KOPT-K1 (cell line): ENCODE results near the gene TMEM269.
"Not testable (repeated sequence)": the region's sequence is repeated elsewhere in the genome, so short reads cannot be mapped to it uniquely, and the experiment has no call there.

Source experiments
- H3K27ac ChIP-seq: fragments of 200-600 bp; sonication (generic); 2 replicates; pipeline ENCODE4 v1.5.1; 2016; ENCODE audit warnings: antibody characterized with exemption, mild to moderate bottlenecking, low read depth, low read length; ENCODE audit not compliant: poor library complexity, severe bottlenecking
- H3K36me3 ChIP-seq: fragments of 200-600 bp; sonication (generic); 2 replicates; pipeline ENCODE4 v1.5.1; 2017; ENCODE audit warnings: antibody characterized with exemption, mild to moderate bottlenecking, low read length, moderate library complexity; ENCODE audit not compliant: insufficient read depth
- H3K9me3 ChIP-seq: fragments of 200-600 bp; sonication (generic); 2 replicates; pipeline ENCODE4 v1.5.1; 2017; ENCODE audit warnings: antibody characterized with exemption, low read length, mild to moderate bottlenecking; ENCODE audit not compliant: insufficient read depth, poor library complexity, severe bottlenecking

The TMEM269 gene

GRCh38 chr1:42743317-42744147, 41.3 kb upstream of the TMEM269 start:
- H3K36me3 ChIP-seq: peaks cover 34% of the 10 kb centered on the region; the same call in 1 of the 2 replicates
- H3K9me3 ChIP-seq: no peaks in the 10 kb centered on the region
- no peak overlapping the region for H3K27ac ChIP-seq

GRCh38 chr1:42744148-42744413, 40.7 kb upstream of the TMEM269 start:
- Histone ChIP-seq H3K27ac (no peak overlapping the region), H3K36me3 (peaks cover 39% of the 10 kb centered on the region; the same call in 1 of the 2 replicates), H3K9me3 (no peaks in the 10 kb centered on the region)

- no peak overlapping the region for H3K27ac ChIP-seq
- no peaks in the 10 kb centered on the region for H3K9me3 ChIP-seq
- H3K36me3 ChIP-seq: peaks cover 52% of the 10 kb centered on the region
These were observed 38.9 kb upstream of the TMEM269 start for GRCh38 chr1:42745851-42746250.

- H3K9me3 ChIP-seq: peaks cover 1% of the 10 kb centered on the region
- no peak overlapping the region for H3K27ac ChIP-seq
- peaks cover 53% of the 10 kb centered on the region for H3K36me3 ChIP-seq
These were observed 38.2 kb upstream of the TMEM269 start for GRCh38 chr1:42746436-42747105.

- H3K9me3 ChIP-seq: peaks cover 7% of the 10 kb centered on the region
- peaks cover 59% of the 10 kb centered on the region for H3K36me3 ChIP-seq
- H3K27ac ChIP-seq: no peak overlapping the region
These were observed 37.7 kb upstream of the TMEM269 start for GRCh38 chr1:42747125-42747524.

- Histone ChIP-seq H3K27ac (no peak overlapping the region), H3K9me3 (peaks cover 9% of the 10 kb centered on the region), H3K36me3 (peaks cover 68% of the 10 kb centered on the region)
These were observed 36.8 kb upstream of the TMEM269 start for GRCh38 chr1:42748021-42748420.

- Histone ChIP-seq H3K9me3 (peaks cover 9% of the 10 kb centered on the region), H3K36me3 (peaks cover 75% of the 10 kb centered on the region), H3K27ac (no peak overlapping the region)
These were observed 36.1 kb upstream of the TMEM269 start for GRCh38 chr1:42748461-42749410.

- Histone ChIP-seq H3K9me3 (peaks cover 9% of the 10 kb centered on the region), H3K36me3 (peaks cover 88% of the 10 kb centered on the region), H3K27ac (no peak overlapping the region)
These were observed 34.8 kb upstream of the TMEM269 start for GRCh38 chr1:42750041-42750440.

- not testable (repeated sequence) for H3K9me3 ChIP-seq, H3K27ac ChIP-seq
- H3K36me3 ChIP-seq: peaks cover 89% of the 10 kb centered on the region
These were observed 33.2 kb upstream of the TMEM269 start for GRCh38 chr1:42751511-42752070.

- H3K36me3 ChIP-seq: peaks cover 89% of the 10 kb centered on the region
- no peak overlapping the region for H3K27ac ChIP-seq
- peaks cover 9% of the 10 kb centered on the region for H3K9me3 ChIP-seq
These were observed 32.5 kb upstream of the TMEM269 start for GRCh38 chr1:42752284-42752683.

- H3K36me3 ChIP-seq: peaks cover 89% of the 10 kb centered on the region
- H3K27ac ChIP-seq: no peak overlapping the region
- peaks cover 9% of the 10 kb centered on the region for H3K9me3 ChIP-seq
These were observed 31.7 kb upstream of the TMEM269 start for GRCh38 chr1:42753070-42753469.

GRCh38 chr1:42756956-42757891, 27.6 kb upstream of the TMEM269 start:
- H3K9me3 ChIP-seq: peaks cover under 1% of the 10 kb centered on the region
- peaks cover 96% of the 10 kb centered on the region for H3K36me3 ChIP-seq
- no peak overlapping the region for H3K27ac ChIP-seq

GRCh38 chr1:42757892-42758275, 26.9 kb upstream of the TMEM269 start:
- Histone ChIP-seq H3K36me3 (peaks cover 95% of the 10 kb centered on the region), H3K27ac (no peak overlapping the region), H3K9me3 (no peaks in the 10 kb centered on the region)

GRCh38 chr1:42758641-42759040, 26.1 kb upstream of the TMEM269 start:
- Histone ChIP-seq H3K9me3 (no peaks in the 10 kb centered on the region), H3K27ac (no peak overlapping the region), H3K36me3 (peaks cover 87% of the 10 kb centered on the region)
